PC-3 (cell line): ENCODE measurements around the gene AGPAT3. TPM values are rescaled to one million over a fixed set of nuclear protein-coding genes. Genes with fewer than 3 reads are reported as not detected.

Source experiments
- ATAC-seq: fragments of 200-7000 bp; cut with Tn5 transposase; 2 replicates; pipeline ENCODE4 v1.9.1; 2020; ENCODE audit warnings: mild to moderate bottlenecking, moderate library complexity
- BruUV-seq: library from RNA; stranded (reverse); fragments of 400-500 nt; replicated peaks from 2 replicates; lab custom pipeline; 2021; lab: Mats Ljungman, UMichigan
- CTCF ChIA-PET: fragments of 300-600 bp; sonication (Branson Sonifier 250); formaldehyde crosslinking; loops from one replicate; lab custom pipeline; 2022; ENCODE audit warnings: antibody characterized with exemption; lab: Charles Lee
- POLR2A ChIA-PET: fragments of 300-600 bp; sonication (Branson Sonifier 250); formaldehyde crosslinking; loops from one replicate; lab custom pipeline; 2022; ENCODE audit warnings: antibody characterized with exemption; ENCODE audit not compliant: unreplicated experiment; lab: Charles Lee
- DNase-seq: peaks from one replicate; pipeline ENCODE4 v3.0.0-alpha.2; 2015
- H2AFZ ChIP-seq: fragments of 300-600 bp; sonication (generic); 2 replicates; pipeline ENCODE4 v1.6.0; 2016; ENCODE audit warnings: antibody characterized with exemption, low read length
- H3F3A ChIP-seq: fragments of 300-600 bp; sonication (generic); one replicate; pipeline ENCODE4 v1.6.0; 2017; ENCODE audit warnings: antibody characterized with exemption, low read length, control low read depth, mild to moderate bottlenecking; ENCODE audit not compliant: unreplicated experiment
- H3K27ac ChIP-seq: fragments of 300-600 bp; sonication (generic); 2 replicates; pipeline ENCODE4 v1.5.1; 2016; ENCODE audit warnings: mild to moderate bottlenecking, low read length
- H3K27me3 ChIP-seq: fragments of 300-600 bp; sonication (generic); 2 replicates; pipeline ENCODE4 v1.6.1; 2016; ENCODE audit warnings: low read length, mixed read lengths
- H3K36me3 ChIP-seq: fragments of 300-600 bp; sonication (generic); 2 replicates; pipeline ENCODE4 v1.6.1; 2016; ENCODE audit warnings: low read depth, mixed run types, low read length, mixed read lengths
- H3K4me1 ChIP-seq: fragments of 300-600 bp; sonication (generic); 2 replicates; pipeline ENCODE4 v1.5.1; 2016; ENCODE audit warnings: low read length; ENCODE audit not compliant: insufficient read depth
- H3K4me2 ChIP-seq: fragments of 300-600 bp; sonication (generic); 2 replicates; pipeline ENCODE4 v1.6.0; 2016; ENCODE audit warnings: low read length
- H3K4me3 ChIP-seq: fragments of 300-600 bp; sonication (generic); 2 replicates; pipeline ENCODE4 v1.5.1; 2016; ENCODE audit warnings: mild to moderate bottlenecking, low read length, mixed read lengths
- H3K79me2 ChIP-seq: fragments of 300-600 bp; sonication (generic); 2 replicates; pipeline ENCODE4 v1.6.1; 2017; ENCODE audit warnings: low read length, mixed read lengths
- H3K9ac ChIP-seq: fragments of 300-600 bp; sonication (generic); 2 replicates; pipeline ENCODE4 v1.6.0; 2016; ENCODE audit warnings: mild to moderate bottlenecking, low read length
- H3K9me2 ChIP-seq: fragments of 300-600 bp; sonication (generic); replicated peaks from 2 replicates; pipeline ENCODE4 v1.6.1; 2016; ENCODE audit warnings: mixed run types, low read length, mixed read lengths
- H3K9me3 ChIP-seq: fragments of 300-600 bp; sonication (generic); 2 replicates; pipeline ENCODE4 v1.6.1; 2016; ENCODE audit warnings: low read length, mixed read lengths
- H4K20me1 ChIP-seq: fragments of 300-600 bp; sonication (generic); 2 replicates; pipeline ENCODE4 v1.6.1; 2016; ENCODE audit warnings: low read length, mixed read lengths
- CTCF ChIP-seq: fragments of 300-600 bp; sonication (generic); conservative IDR thresholded peaks from 2 replicates; pipeline ENCODE4 v1.5.1; 2017; ENCODE audit warnings: antibody characterized with exemption, low read depth, mild to moderate bottlenecking, low read length
- EZH2 ChIP-seq: fragments of 300-600 bp; sonication (generic); IDR thresholded peaks from one replicate; pipeline ENCODE4 v1.6.1; 2017; ENCODE audit warnings: antibody characterized with exemption, mild to moderate bottlenecking, low read length; ENCODE audit not compliant: unreplicated experiment
- EZH2phosphoT487 ChIP-seq: fragments of 300-600 bp; sonication (generic); IDR thresholded peaks from 2 replicates; pipeline ENCODE4 v1.6.1; 2018; ENCODE audit warnings: mild to moderate bottlenecking, antibody characterized with exemption, low read length, borderline replicate concordance
- intact Hi-C: fragments of 100-400 bp; cut with micrococcal nuclease; formaldehyde crosslinking; loops from 2 replicates; pipeline ENCODE4 v1.9.0; 2023
- total RNA-seq: library from RNA; depleted of rRNA; stranded (reverse); fragments of >200 nt; gene quantifications from 2 replicates; pipeline ENCODE4 v1.2.3, GENCODE V29; 2014

Gene AGPAT3
- total RNA-seq, 1 experiment from 2014 or later, result 76.1 TPM

- Histone ChIP-seq H3K9me3 (no peaks in the 10 kb centered on the region), H3K27ac (no peak overlapping the region), H3K36me3 (no peaks in the 10 kb centered on the region), H3K4me2 (no peak overlapping the region), H3F3A (no peaks in the 10 kb centered on the region), H3K4me1 (no peaks in the 10 kb centered on the region), H3K9ac (no peak overlapping the region), H3K27me3 (no peaks in the 10 kb centered on the region), H2AFZ (no peak overlapping the region), H3K9me2 (no peaks in the 10 kb centered on the region), H3K79me2 (peaks cover 40% of the 10 kb centered on the region), H4K20me1 (no peaks in the 10 kb centered on the region), H3K4me3 (no peak overlapping the region)
- intact Hi-C loops, result no loop called here
- DNase-seq (no peak), ATAC-seq (no peak)
- CTCF ChIA-PET, result no interaction called here
- TF ChIP-seq CTCF (no peak), EZH2 (no peak), EZH2phosphoT487 (no peak)
- POLR2A ChIA-PET, result no interaction called here
- no TSS peak for BruUV-seq
These were observed 57.2 kb downstream of the AGPAT3 start for GRCh38 chr21:43921979-43922945.

DNA sequence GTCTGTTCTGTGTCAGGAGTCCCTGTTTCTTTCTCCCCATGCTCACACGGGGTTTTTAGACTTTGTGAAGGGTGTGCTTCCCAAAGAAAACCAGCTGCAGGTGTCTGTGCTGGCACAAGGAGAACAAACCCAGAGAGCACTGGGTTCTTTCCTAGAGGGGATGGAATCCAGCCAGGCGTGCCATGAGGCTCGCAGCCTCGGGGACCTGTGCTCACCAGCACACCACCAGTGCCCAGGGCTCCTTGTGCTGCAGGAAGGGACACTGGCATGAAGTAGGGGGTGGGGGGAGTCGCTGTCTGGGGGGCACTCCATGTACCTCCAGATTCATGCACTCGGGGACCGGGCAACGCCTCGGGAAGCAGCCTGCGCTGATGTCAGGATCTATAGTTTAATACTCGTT, 57.9 kb downstream of the AGPAT3 start:
- no peak overlapping the region for H3K27ac ChIP-seq
- CTCF ChIA-PET, result no interaction called here
- H3K27me3 ChIP-seq, result no peaks in the 10 kb centered on the region
- no peaks in the 10 kb centered on the region for H3K36me3 ChIP-seq
- intact Hi-C loops, result no loop called here
- H3K4me3 ChIP-seq, result no peak overlapping the region
- no peak for DNase-seq
- H3K9me3 ChIP-seq, result no peaks in the 10 kb centered on the region
- H3K4me2 ChIP-seq, result no peak overlapping the region
- no peak overlapping the region for H2AFZ ChIP-seq
- POLR2A ChIA-PET, result no interaction called here
- BruUV-seq, result no TSS peak
- H4K20me1 ChIP-seq, result no peaks in the 10 kb centered on the region
- no peaks in the 10 kb centered on the region for H3K9me2 ChIP-seq
- TF ChIP-seq EZH2phosphoT487 (no peak), CTCF (no peak), EZH2 (no peak)
- H3K9ac ChIP-seq, result no peak overlapping the region
- H3K4me1 ChIP-seq, result no peaks in the 10 kb centered on the region
- peaks cover 33% of the 10 kb centered on the region for H3K79me2 ChIP-seq
- no peak for ATAC-seq
- H3F3A ChIP-seq, result no peaks in the 10 kb centered on the region

- H4K20me1 ChIP-seq, result no peaks in the 10 kb centered on the region
- H3K4me2 ChIP-seq, result no peak overlapping the region
- H3F3A ChIP-seq, result no peaks in the 10 kb centered on the region
- ChIA-PET POLR2A (no interaction called here), CTCF (no interaction called here)
- no peak overlapping the region for H2AFZ ChIP-seq
- H3K36me3 ChIP-seq, result no peaks in the 10 kb centered on the region
- BruUV-seq, result no TSS peak
- no peaks in the 10 kb centered on the region for H3K9me2 ChIP-seq
- H3K27ac ChIP-seq, result no peak overlapping the region
- DNase-seq (no peak), ATAC-seq (no peak)
- H3K27me3 ChIP-seq, result no peaks in the 10 kb centered on the region
- H3K9me3 ChIP-seq, result no peaks in the 10 kb centered on the region
- TF ChIP-seq EZH2phosphoT487 (no peak), CTCF (no peak), EZH2 (no peak)
- H3K4me3 ChIP-seq, result no peak overlapping the region
- no peaks in the 10 kb centered on the region for H3K4me1 ChIP-seq
- no peak overlapping the region for H3K9ac ChIP-seq
- peaks cover 28% of the 10 kb centered on the region for H3K79me2 ChIP-seq
- intact Hi-C loops, result no loop called here
These were observed 58.4 kb downstream of the AGPAT3 start for GRCh38 chr21:43923391-43923790.
